Measurements from ENCODE around the gene CRTAC1. TPM values are rescaled to one million over a fixed set of nuclear protein-coding genes. Genes with fewer than 3 reads are reported as not detected.

Gene CRTAC1
- total RNA-seq, 1 experiment from 2014 or later, result 0.46 TPM

DNA sequence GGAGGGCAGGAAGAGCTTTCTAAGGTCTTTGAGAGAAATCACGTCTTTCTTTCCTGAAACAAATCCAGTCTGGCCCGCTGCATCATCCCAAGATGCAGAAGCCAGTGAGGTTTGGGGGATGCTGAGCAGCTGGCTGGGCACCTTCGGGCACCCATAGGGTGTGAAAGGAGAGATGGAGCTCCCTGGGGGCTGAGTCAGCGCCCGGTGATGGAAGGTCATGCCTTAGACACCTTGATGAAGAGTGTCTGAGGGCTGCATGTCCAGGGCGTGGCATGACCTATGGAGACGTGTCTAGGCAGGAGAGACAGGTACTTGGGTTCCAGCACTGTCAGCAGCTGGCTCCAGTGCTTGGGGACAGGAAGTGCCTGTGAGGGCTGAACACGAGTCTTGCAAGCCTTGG, 92.5 kb downstream of the CRTAC1 start:
- no peak for DNase-seq
- no peak overlapping the region for H2BK12ac ChIP-seq (ENCODE audit: insufficient read length, low read depth, low read length)
- no peaks in the 10 kb centered on the region for H3K79me1 ChIP-seq (ENCODE audit: insufficient read depth, low read depth, low read length, poor library complexity, severe bottlenecking)
- no peaks in the 10 kb centered on the region for H3K9me3 ChIP-seq (ENCODE audit: control insufficient read depth, low read depth, low read length)
- no peak overlapping the region for H2AK5ac ChIP-seq (ENCODE audit: insufficient read length, low read length)
- Mint-ChIP-seq H3K4me1 (peaks cover 6 to 13% of the 10 kb centered on the region in 2 experiments), H3K27ac (no peak overlapping the region), H3K4me3 (no peak overlapping the region), H3K36me3 (ENCODE audit: insufficient read depth in 1 of 3, low read depth in 3 of 3) (peaks cover 0 to 2% (median 0%) of the 10 kb centered on the region in 3 experiments; a peak in 2 of 7 replicates), H3K27me3 (ENCODE audit: low read depth) (peaks cover 6% of the 10 kb centered on the region), H3K9me3 (peaks cover 2% of the 10 kb centered on the region in 2 experiments; a peak in 4 of 5 replicates)
- no peak overlapping the region for H4K5ac ChIP-seq (ENCODE audit: insufficient read length, low read depth, low read length)
- H3K27me3 ChIP-seq (ENCODE audit: insufficient read depth, low read length), result no peaks in the 10 kb centered on the region
- H2AFZ ChIP-seq (ENCODE audit: low read length), result no peak overlapping the region
- H3K9ac ChIP-seq (ENCODE audit: extremely low read depth, insufficient read length, low read length), result no peak overlapping the region
- no peak overlapping the region for H3K56ac ChIP-seq (ENCODE audit: insufficient read length, low read depth, low read length)
- no peaks in the 10 kb centered on the region for H4K20me1 ChIP-seq (ENCODE audit: control insufficient read depth, insufficient read depth, insufficient read length)
- H3K4me1 ChIP-seq (ENCODE audit: insufficient read depth, low read length), result no peaks in the 10 kb centered on the region
- H3K23me2 ChIP-seq (ENCODE audit: insufficient read length, low read depth, low read length, poor library complexity, severe bottlenecking), result no peaks in the 10 kb centered on the region
- no peak overlapping the region for H3K14ac ChIP-seq (ENCODE audit: insufficient read depth, low read length)
- H2BK20ac ChIP-seq (ENCODE audit: low read depth, low read length, poor library complexity, severe bottlenecking), result no peak overlapping the region
- H2BK15ac ChIP-seq (ENCODE audit: low read depth, low read length), result no peak overlapping the region
- WGBS (ENCODE audit: extremely low coverage, insufficient read length, low lambda C conversion rate), result no CpG with 5 or more reads among the region's 8 CpGs
- no peak overlapping the region for H3K4ac ChIP-seq (ENCODE audit: low read depth, low read length)
- no peak overlapping the region for H4K91ac ChIP-seq (ENCODE audit: insufficient read length, low read depth, low read length)
- no peak overlapping the region for H2BK120ac ChIP-seq (ENCODE audit: low read depth, low read length, poor library complexity, severe bottlenecking)
- no peak overlapping the region for H3K23ac ChIP-seq (ENCODE audit: insufficient read length, low read depth, low read length)
- H4K8ac ChIP-seq (replicated peaks; ENCODE audit: insufficient read length, low read depth, low read length), result no peak overlapping the region
- H3K27ac ChIP-seq (ENCODE audit: insufficient read length, low read depth, low read length), result no peak overlapping the region
- H2BK5ac ChIP-seq (ENCODE audit: insufficient read length, low read length), result no peak overlapping the region
- no peak overlapping the region for H3K18ac ChIP-seq (ENCODE audit: insufficient read length, low read depth, low read length)
- TF ChIP-seq, protein P1, sequence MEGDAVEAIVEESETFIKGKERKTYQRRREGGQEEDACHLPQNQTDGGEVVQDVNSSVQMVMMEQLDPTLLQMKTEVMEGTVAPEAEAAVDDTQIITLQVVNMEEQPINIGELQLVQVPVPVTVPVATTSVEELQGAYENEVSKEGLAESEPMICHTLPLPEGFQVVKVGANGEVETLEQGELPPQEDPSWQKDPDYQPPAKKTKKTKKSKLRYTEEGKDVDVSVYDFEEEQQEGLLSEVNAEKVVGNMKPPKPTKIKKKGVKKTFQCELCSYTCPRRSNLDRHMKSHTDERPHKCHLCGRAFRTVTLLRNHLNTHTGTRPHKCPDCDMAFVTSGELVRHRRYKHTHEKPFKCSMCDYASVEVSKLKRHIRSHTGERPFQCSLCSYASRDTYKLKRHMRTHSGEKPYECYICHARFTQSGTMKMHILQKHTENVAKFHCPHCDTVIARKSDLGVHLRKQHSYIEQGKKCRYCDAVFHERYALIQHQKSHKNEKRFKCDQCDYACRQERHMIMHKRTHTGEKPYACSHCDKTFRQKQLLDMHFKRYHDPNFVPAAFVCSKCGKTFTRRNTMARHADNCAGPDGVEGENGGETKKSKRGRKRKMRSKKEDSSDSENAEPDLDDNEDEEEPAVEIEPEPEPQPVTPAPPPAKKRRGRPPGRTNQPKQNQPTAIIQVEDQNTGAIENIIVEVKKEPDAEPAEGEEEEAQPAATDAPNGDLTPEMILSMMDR (conservative IDR thresholded peaks at IDR 0.05), result no peak
- H3K4me2 ChIP-seq (ENCODE audit: insufficient read depth, insufficient read length, low read length), result no peak overlapping the region
- no peaks in the 10 kb centered on the region for H3K79me2 ChIP-seq (ENCODE audit: insufficient read depth, low read length)
- no peak overlapping the region for H3T11ph ChIP-seq (ENCODE audit: low read length)

Data from H9 (cell line).